GM20000 (cell line): ENCODE data around the gene AGAP1.
A peak's percentile ranks its signal among the peaks of the same experiment; 100 is the strongest.

Experiments
- DNase-seq: peaks from one replicate; pipeline ENCODE4 v3.0.0; 2012; ENCODE audit warnings: low spot score
- TF ChIP-seq, protein P1 (sequence below): IDR thresholded peaks from 2 replicates; pipeline ENCODE4 v1.5.1; 2012; ENCODE audit warnings: mild to moderate bottlenecking, control low read depth; ENCODE audit errors: extremely low read depth, missing control alignments

Gene AGAP1

GRCh38 chr2:235592836-235593235, 99.0 kb downstream of the AGAP1 start:
- TF ChIP-seq, protein P1, sequence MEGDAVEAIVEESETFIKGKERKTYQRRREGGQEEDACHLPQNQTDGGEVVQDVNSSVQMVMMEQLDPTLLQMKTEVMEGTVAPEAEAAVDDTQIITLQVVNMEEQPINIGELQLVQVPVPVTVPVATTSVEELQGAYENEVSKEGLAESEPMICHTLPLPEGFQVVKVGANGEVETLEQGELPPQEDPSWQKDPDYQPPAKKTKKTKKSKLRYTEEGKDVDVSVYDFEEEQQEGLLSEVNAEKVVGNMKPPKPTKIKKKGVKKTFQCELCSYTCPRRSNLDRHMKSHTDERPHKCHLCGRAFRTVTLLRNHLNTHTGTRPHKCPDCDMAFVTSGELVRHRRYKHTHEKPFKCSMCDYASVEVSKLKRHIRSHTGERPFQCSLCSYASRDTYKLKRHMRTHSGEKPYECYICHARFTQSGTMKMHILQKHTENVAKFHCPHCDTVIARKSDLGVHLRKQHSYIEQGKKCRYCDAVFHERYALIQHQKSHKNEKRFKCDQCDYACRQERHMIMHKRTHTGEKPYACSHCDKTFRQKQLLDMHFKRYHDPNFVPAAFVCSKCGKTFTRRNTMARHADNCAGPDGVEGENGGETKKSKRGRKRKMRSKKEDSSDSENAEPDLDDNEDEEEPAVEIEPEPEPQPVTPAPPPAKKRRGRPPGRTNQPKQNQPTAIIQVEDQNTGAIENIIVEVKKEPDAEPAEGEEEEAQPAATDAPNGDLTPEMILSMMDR: no peak
- no peak for DNase-seq

GRCh38 chr2:235594041-235594440, 100.2 kb downstream of the AGAP1 start:
- TF ChIP-seq, protein P1: peak; percentile 37
- DNase-seq: peak; percentile 52

DNA sequence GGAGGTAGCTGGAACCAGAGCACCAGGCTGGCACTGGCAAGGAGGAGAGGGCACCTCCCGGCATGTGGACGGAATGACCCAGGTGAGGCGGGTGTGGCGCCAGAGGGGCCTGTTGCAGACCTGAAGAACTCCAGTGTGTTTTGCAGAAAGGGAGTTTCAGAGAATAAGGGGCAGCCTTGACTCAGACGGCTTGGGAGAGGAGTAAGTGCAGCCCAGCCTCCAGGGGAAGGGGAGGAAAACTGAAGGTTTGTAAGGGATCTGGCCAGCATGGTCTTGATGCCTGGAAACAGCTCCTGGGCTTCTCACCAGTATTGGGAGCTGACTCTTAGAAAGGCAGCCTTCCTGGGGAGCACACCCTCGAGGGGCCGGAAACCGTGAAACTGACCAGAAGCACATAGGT, 101.1 kb downstream of the AGAP1 start:
- TF ChIP-seq, protein P1: no peak
- no peak for DNase-seq

DNA sequence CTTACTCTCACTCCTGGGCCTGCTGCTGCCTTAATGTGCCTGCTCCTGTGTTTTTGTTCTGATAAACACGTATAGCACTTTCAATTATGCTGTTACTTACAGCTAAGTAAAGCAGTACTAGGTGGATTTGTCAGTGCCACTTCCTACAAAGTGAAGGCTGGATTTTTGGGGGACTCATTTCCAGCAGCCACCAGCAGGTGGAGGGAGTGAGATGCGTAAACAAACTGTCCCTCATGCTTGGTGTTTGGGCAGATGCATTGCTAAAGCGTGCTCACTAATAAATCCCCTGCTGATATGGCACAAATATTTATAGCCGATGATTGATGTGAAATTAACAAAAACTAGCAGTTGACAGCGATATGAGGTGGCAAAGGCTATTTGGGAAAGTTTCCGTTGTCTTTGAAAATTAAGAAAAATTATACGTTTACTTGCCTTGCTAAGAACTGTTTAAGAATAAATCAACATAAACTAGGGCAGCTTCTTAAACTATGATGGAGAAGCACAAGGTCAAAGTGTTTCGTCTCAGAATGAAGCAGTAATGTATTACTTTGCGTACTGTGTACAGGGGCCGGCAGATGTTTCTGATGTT, 101.7 kb downstream of the AGAP1 start:
- TF ChIP-seq, protein P1: peak; percentile 68
- DNase-seq: peak; percentile 71

DNA sequence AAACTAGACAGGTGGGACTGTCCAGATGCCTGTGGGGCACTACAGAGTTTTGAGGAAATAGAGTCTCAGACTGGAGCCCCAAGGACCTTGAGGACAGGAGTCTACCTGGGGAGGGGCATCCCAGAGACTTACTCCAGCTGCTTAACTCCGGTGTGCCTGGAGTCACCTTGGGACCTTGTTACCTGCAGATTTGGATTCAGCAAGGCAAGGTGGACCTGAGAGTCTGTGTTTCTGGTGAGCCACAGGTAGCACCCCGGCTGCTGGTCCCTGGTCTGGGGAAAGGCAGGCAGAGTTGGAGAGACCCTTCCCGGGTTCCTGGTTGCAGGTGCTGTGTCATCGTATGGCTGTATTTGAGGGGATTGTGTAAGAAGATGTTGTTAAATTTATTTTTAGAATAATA, 102.4 kb downstream of the AGAP1 start:
- no peak for DNase-seq
- TF ChIP-seq, protein P1: no peak

- no peak for DNase-seq
- TF ChIP-seq, protein P1: no peak
Measured at GRCh38 chr2:235597081-235597615, 103.3 kb downstream of the AGAP1 start.

- TF ChIP-seq, protein P1: no peak
- no peak for DNase-seq
Measured at GRCh38 chr2:235598026-235598425, 104.2 kb downstream of the AGAP1 start.
